8988T (cell line): ENCODE measurements around the gene PRSS50.

Source experiments
- DNase-seq: peaks from one replicate; pipeline ENCODE4 v3.0.0; 2011

Gene PRSS50

GRCh38 chr3:46690798-46691197 is 26.9 kb downstream of the PRSS50 start:
- peak; percentile 86 for DNase-seq

DNA sequence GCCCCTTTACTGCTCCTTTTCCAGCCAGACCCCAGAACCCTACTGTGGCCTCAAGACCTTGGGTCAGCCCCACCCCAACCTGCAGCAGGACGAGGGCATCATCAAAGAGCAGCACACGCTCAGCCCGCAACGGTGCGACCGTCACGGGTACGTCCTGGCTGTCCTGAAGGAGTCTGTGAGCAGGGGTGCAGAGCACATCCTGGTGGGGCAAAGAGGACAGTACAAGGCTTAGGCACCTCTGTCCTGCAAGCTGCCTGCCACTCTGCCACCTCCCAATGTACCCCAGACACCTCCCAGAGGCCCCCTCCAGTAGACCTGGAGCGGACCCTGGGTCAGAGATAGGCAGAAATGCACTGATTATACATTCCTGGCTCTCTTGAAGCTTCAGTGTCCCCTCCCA is 32.2 kb downstream of the PRSS50 start:
- DNase-seq: no peak

GRCh38 chr3:46684891-46685290 is 32.8 kb downstream of the PRSS50 start:
- no peak for DNase-seq

DNA sequence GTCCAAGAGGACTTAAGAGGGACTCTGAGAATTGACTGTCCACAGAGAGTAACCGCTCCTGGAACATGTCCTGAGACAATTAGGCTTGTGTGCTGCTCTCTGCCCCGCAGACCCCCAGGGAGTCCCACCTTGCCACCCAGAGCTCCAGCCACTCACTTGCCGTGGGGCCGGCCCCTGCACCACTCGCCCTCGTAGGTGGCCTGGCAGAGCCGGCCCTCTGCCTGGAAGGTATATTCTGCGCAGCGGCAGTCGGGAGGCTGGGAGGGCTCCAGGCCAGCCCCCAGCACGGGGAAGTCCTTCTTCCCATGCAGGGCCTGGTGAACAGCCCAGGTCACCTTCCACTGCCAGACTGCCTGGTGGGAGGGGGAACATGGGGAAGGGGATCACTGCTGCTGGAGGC is 34.7 kb downstream of the PRSS50 start:
- DNase-seq: no peak

DNA sequence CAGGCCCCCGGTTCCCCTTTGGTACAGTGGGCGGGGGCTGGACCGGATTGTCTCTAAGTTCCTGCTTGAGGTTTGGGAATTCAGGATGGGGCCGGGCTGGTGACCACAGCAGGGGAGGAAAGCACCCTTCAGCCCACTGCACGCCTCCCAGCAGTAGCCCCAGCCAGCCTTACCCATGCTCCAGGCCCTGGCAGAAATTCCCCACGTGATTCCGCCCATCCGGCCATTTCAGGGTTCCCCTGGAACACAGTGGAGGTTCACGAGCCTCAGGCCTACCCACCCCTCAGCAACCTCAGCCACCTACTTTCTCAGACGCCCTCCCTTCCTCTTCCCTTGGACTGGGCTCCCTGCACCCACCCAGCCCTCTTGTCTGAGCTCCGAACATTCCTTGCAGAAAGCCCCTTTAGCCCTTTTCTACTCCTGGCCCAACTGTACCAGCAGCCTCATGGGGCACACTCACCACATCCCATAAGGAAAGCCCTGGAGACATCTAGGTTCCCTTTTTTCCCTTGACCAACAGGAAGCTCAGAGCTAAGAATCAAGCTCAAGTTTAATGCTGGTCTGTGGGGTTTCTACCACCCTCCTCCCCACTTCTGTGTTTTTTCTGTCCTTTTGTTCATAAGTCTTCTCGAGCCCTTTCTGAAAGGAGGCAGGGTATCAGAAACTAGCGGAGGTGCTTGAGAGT is 35.7 kb downstream of the PRSS50 start:
- DNase-seq: no peak

- no peak for DNase-seq
These were observed 36.3 kb downstream of the PRSS50 start for GRCh38 chr3:46681387-46681786.

DNA sequence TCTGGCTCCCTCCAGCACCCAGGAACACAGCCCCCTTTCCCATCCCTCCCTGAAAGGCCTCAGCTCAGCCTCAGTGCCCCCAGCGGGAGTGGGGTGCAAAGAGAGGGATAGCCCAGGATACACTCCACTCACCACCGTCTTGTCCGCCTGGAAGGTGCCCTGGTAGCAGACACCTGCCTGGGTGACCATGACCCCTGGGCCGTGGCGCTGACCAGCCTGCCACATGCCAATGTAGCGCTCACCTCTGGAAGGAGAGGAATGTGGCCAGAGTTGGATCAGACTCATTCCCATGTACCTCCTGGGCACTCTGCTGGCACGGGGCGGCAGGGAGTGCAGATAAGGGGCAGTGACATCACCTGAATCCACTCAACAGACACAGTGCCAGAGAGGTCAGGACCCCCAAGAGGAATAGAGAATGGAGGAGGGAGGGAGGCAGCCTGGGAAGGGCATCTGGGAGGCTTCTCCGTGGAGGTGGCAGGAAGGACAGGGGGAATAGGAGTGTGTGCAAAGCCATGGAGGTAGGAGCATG is 37.3 kb downstream of the PRSS50 start:
- DNase-seq: no peak

DNA sequence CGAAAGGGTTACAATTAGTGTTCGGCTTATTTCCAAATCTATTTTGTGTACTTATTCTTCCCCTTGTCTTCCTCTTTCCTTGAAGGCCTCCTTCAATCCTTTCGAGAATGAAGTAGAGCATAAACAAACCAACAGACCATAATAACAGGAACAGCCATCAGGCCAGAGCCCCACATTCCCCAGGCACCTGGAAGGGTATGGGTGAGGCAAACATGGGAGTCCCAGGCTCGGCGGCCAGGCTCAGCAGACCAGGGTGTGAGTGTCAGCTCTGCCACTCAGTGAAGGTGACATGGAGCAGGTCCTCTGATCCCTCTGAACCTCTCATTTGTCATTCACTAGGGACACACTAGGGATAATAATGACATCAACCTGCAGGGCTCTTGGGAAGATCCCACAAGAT is 38.0 kb downstream of the PRSS50 start:
- DNase-seq: no peak

GRCh38 chr3:46678280-46678679 is 39.4 kb downstream of the PRSS50 start:
- no peak for DNase-seq

DNA sequence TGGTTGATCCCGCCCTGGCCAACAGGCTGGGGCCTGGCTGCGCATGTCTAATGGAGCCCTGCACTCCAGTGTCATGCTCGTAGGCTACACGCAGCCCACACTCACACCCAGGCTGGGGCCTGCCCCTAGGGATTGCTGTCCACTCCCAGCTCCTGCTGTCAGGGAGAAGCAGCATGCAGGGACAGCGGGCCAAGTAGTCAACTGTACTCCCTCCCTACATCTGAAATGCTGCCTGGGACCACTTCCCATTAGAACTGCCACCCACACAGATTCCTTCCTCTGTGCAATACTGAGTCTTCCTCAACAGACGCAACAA is 40.3 kb downstream of the PRSS50 start:
- DNase-seq: no peak

DNA sequence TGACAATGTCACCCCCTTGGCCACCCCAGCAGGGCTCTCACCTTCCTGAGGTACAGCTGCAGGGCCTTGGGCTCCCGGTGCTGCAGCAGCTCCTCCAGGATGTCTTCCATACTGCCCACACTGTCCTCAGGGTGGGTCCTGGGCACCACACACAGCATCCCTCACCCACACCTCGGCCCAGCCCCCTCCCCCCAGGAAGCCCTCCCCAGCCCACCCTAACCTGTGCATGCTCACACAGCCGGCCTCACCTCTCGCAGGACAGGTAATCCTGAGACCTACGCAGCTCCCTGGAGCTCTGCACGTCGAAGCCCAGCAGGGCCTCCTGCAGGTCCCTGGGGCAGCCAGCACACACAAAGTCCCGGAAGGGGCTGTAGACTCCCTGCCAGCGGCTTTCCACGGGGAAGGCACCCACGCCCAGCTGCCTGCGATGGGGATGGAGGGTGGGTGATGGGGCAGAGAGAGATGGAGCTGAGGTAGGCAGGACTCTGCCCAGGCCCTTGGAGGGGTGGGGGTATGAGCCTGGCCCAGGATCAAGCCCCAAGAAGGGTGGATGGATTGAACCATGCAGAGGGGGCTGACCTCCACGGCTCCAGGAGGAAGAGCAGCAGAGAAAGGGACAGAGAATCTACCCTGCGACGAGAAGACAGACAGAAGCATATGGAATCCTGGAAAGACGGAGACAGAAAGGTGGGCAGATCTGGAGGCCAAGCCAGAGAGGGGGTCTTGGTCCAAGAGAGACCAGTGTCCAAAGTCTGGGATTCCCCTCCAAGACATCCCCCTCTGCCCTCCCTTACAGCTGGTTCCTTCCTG is 40.9 kb downstream of the PRSS50 start:
- no peak for DNase-seq

DNA sequence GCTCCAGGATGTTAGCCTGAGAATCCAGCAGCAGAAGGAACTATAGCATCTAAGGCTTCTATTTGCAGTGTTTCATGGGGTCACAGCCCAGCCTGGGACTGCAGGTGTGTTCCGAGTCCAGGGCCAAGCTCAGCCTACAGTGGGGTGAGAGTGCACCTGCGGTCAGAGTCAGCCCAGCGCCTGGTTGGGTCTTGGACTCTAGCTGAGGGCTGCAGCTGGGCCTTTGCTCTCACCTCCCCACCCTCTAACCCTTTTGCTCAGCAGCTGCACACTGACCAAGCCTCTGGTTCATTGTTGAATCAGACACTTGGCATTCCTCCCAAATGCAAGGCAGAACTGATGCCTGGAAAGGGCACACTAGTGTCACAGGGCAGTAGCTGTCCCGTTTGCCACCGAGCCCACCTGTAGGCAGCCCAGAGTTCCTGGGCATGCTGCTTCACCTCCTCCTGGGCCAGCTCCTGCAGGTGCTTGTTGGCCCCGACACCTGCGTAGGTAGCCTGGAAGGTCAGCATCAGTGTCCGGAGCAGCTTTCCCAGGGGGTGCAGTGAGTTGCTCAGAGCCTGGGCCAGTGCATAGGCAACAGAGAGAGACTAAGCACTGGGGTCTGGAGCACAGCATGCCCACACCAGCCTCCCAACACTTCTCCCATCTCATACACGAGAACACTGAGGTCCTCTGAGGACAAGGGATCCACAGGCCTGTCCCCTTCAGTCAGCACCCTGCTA is 41.7 kb downstream of the PRSS50 start:
- no peak for DNase-seq

- DNase-seq: peak; percentile 20
These were observed 42.2 kb downstream of the PRSS50 start for GRCh38 chr3:46675426-46675825.

GRCh38 chr3:46674031-46674845 is 43.4 kb downstream of the PRSS50 start:
- peak; percentile 64 for DNase-seq

DNA sequence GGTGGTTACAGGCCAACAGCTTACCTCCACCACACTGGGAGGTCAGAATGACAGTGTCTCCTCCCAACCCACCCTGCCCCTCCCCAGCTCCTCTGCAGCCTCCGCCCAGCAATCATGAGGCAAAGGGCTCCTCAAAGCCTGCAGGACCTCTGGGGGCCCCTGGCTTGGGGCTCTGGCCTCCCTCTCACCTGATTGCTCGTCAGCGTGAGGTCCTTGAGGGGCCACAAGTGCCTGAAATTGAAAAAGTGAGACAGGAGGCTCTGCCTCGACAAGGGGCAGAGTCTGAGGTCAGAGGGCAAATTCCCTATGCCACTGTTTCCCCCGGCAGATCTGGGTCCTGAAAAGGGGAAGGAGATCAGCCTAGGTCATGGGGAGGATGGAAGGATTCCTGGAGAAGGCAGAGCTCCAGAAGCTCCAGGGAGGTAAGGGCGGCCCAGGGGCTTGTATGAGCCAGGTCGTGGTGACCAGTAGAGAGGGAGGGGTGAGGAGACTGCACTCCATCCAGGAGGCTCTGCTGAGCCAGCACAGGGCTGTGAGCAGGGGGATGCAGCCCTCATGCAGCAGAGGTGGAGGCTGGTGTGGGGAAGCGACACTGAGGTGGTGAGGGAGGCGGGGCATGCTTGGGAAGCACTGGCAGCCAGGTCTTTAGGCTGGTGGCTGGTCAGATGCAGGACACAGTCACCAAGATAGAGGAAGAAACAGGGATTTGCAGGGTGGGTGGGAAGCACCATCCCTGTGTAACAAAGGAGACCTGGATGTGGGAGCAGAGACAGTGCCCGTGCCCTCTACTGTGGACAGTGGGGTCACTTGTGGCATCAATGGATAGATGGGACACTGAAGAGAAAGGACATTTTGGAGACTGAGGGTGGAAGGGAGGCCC is 44.3 kb downstream of the PRSS50 start:
- peak; percentile 17 for DNase-seq

DNA sequence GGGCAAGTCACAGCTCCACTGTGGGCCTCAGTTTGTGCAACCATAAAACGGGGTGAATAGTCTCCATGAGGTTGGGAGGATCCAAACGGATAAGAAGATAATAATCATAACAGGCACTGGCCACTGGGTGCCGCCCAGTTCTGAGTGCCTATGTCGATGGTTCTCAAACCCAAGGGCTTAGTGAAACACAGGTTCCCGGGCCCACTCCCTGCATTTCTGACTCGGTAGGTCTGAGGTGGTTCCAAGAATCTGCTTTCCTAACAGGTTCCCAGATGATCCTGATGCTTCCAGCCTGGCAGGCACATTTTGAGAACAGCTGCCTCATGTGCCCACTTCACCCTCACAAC is 45.3 kb downstream of the PRSS50 start:
- peak; percentile 29 for DNase-seq

DNA sequence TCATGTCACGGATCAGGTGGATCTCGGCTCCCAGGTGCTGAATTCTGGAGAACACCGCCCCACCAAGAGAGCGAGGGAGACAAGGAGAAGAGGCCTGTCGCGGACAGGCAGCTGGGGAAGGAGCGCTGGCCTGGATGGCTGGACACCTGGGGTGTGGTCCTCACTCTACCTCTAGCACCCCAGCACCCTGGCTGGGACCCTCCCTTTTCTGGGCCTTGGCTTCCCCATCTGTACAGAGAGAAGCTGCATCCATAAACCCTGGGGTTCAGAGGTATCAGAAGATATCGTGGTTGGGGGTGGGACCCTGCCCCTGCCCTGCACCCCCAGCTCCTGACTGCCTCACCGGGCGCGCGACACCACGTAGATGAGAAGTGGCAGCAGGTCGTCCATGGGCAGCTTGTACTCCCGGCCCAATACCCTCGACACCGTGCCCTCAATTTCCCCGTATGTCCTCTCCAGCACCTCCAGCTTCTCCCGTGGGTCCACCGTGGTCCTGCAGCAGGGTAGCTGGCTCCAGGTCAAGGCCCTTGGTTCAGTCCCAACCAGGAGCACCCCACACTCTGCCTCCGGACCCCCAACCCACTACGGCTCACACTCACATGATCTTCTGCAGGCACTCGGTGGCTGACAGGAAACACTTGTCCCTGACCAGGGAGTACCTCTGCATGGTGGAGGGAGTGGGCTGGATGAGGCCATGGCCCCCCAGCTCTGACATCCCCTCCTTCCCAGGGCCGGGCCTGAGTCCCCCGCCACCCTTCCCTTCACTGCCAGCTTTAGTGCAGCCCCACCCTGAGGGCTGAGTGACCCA is 45.9 kb downstream of the PRSS50 start:
- DNase-seq: peak; percentile 13

DNA sequence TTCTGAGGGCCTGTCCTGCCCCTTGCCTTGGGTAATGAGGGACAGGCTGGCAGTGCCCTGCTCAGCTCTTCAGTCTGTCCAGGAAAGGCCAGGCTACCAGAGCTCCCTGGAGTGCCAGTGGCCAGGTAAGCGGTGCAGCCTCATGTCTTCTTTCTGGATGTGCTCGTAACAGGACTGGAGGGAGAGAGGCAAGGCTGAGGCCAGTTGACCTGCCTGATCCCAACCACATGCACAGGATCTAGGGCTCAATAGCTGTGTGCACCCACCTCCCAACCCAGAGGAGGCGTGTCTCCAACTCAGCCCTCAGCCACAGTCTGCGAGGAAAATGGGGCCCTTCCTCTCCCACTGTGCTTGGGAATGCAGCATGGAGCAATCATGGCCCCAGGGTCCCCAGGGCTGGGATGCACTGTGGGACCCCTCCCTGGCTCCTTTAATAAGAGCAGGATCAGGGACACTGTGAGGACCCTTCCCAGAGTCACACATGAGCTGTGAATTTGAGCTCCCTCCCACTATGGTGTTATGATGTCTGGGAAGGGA is 46.7 kb downstream of the PRSS50 start:
- peak; percentile 15 for DNase-seq

DNA sequence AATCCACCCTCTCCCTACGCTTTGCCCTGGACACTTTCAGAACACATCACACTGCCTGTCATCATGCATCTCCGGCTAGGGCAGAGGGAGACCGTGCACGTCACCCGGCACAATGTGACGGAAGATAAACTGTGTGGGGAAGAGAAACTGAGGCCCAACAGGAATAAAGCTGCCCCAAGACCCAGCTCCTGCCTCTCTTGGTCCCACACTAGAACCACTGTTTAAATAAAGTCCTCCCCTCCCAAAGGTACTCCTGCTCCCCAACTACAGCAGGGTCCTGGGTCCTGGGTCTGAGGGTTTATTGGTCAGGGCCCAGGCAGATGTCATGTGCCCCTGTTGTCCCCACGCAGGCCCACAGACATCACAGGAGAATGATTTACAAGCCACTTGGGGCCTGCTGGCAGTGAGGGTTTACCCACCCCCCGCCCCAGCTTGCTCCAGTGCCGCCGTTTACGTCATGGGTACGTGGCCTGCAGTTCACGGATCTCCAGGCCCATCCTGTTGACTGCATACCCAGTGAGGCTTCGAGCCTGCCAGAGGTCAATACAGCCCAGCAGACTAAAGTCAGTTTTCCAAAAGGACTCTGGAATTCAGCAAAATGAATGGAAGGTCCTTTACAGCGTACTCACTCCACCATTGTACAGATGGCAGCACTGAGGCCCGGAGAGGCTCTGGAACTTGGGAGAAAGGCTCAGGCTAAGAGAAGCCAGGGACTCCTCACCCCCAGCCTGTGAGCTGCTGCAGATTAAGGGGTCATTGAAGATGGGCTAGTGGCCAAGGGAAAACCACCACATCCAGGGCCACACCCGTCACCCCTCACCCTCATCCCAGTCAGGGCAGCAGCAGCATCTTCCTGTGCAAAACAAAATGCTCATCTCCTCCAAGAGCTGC is 47.4 kb downstream of the PRSS50 start:
- DNase-seq: peak; percentile 28
